WTC11 (cell line): Measurements from ENCODE around the gene HDGFL2. TPM values are rescaled to one million over a fixed set of nuclear protein-coding genes. Genes with fewer than 3 reads are reported as not detected.

Source experiments
- ATAC-seq: fragments of 200-7000 bp; cut with Tn5 transposase; 2 replicates; pipeline ENCODE4 v1.10.0; 2021; ENCODE audit warnings: mild to moderate bottlenecking, moderate library complexity
- CTCF ChIA-PET: fragments of 300-600 bp; sonication (Branson Sonifier 250); formaldehyde crosslinking; loops from one replicate; lab custom pipeline; 2021; ENCODE audit warnings: antibody characterized with exemption; lab: Charles Lee
- POLR2A ChIA-PET: fragments of 350-600 bp; sonication (Branson Sonifier 250); formaldehyde crosslinking; loops from one replicate; lab custom pipeline; 2021; ENCODE audit warnings: antibody characterized with exemption; lab: Charles Lee
- DNase-seq: peaks from one replicate; pipeline ENCODE4 v3.0.0; 2021; ENCODE audit warnings: low spot score
- H3K27ac Mint-ChIP-seq: 2 replicates; pipeline ENCODE4 v1.8.0; 2021; ENCODE audit warnings: mixed read lengths
- H3K27me3 Mint-ChIP-seq: 2 replicates; pipeline ENCODE4 v1.8.0; 2021; ENCODE audit warnings: low read depth, mild to moderate bottlenecking, moderate library complexity, mixed read lengths
- H3K36me3 Mint-ChIP-seq: 2 replicates; pipeline ENCODE4 v1.8.0; 2021; ENCODE audit warnings: mixed read lengths
- H3K4me1 Mint-ChIP-seq: 2 replicates; pipeline ENCODE4 v1.8.0; 2022; ENCODE audit warnings: mixed read lengths
- H3K4me3 Mint-ChIP-seq: 2 replicates; pipeline ENCODE4 v1.8.0; 2021; ENCODE audit warnings: mild to moderate bottlenecking, moderate library complexity, mixed read lengths
- H3K9me3 Mint-ChIP-seq: 2 replicates; pipeline ENCODE4 v1.8.0; 2021; ENCODE audit warnings: mixed read lengths
- CREM ChIP-seq: sonication (generic); formaldehyde crosslinking; IDR thresholded peaks from 2 replicates; pipeline ENCODE4 v1.8.1; 2022; ENCODE audit warnings: mild to moderate bottlenecking, missing genetic modification reagents, moderate library complexity
- ESRRA ChIP-seq: sonication (generic); formaldehyde crosslinking; IDR thresholded peaks from 2 replicates; pipeline ENCODE4 v1.8.1; 2022; ENCODE audit warnings: mild to moderate bottlenecking, missing genetic modification reagents, borderline replicate concordance
- NFYB ChIP-seq: sonication (generic); formaldehyde crosslinking; conservative IDR thresholded peaks from 2 replicates; pipeline ENCODE4 v1.8.0; 2022; ENCODE audit warnings: low read depth, missing genetic modification reagents
- RORB ChIP-seq: fragments of 250-450 bp; sonication (Bioruptor Pico); IDR thresholded peaks from 2 replicates; pipeline ENCODE4 v1.9.0; 2021; ENCODE audit warnings: mild to moderate bottlenecking
- SOX15 ChIP-seq: fragments of 250-450 bp; sonication (Bioruptor Pico); IDR thresholded peaks from 2 replicates; pipeline ENCODE4 v1.9.0; 2021; ENCODE audit warnings: mild to moderate bottlenecking
- TP53 ChIP-seq: sonication (generic); formaldehyde crosslinking; IDR thresholded peaks from 2 replicates; pipeline ENCODE4 v1.8.1; 2023; ENCODE audit warnings: mild to moderate bottlenecking, missing genetic modification reagents
- ZBTB21 ChIP-seq: sonication (generic); formaldehyde crosslinking; IDR thresholded peaks from 2 replicates; pipeline ENCODE4 v1.8.1; 2023; ENCODE audit warnings: mild to moderate bottlenecking, missing genetic modification reagents, borderline replicate concordance
- ZNF138 ChIP-seq: sonication (generic); formaldehyde crosslinking; conservative IDR thresholded peaks from 2 replicates; pipeline ENCODE4 v1.8.1; 2022; ENCODE audit warnings: mild to moderate bottlenecking, moderate library complexity, missing genetic modification reagents
- ZNF263 ChIP-seq: sonication (generic); formaldehyde crosslinking; IDR thresholded peaks from 2 replicates; pipeline ENCODE4 v1.8.1; 2022; ENCODE audit warnings: low read depth, mild to moderate bottlenecking, moderate library complexity, missing genetic modification reagents
- ZNF317 ChIP-seq: sonication (generic); formaldehyde crosslinking; IDR thresholded peaks from 2 replicates; pipeline ENCODE4 v1.8.1; 2023; ENCODE audit warnings: low read depth, mild to moderate bottlenecking, moderate library complexity, missing genetic modification reagents, borderline replicate concordance
- ZNF423 ChIP-seq: fragments of 250-450 bp; sonication (Bioruptor Pico); IDR thresholded peaks from 2 replicates; pipeline ENCODE4 v2.1.2; 2022; ENCODE audit warnings: mild to moderate bottlenecking, moderate library complexity
- total RNA-seq: library from RNA; stranded (reverse); gene quantifications from 3 replicates; pipeline ENCODE4 v1.2.3, GENCODE V29; 2021
- TF ChIP-seq, protein P1 (sequence below): sonication (generic); formaldehyde crosslinking; conservative IDR thresholded peaks from 2 replicates; pipeline ENCODE4 v1.8.1; 2022; ENCODE audit warnings: mild to moderate bottlenecking, missing genetic modification reagents
- TF ChIP-seq, protein P2 (sequence below): sonication (generic); formaldehyde crosslinking; IDR thresholded peaks from 2 replicates; pipeline ENCODE4 v1.8.1; 2022; ENCODE audit warnings: missing genetic modification reagents, borderline replicate concordance
- TF ChIP-seq, protein P3 (sequence below): sonication (generic); formaldehyde crosslinking; IDR thresholded peaks from 2 replicates; pipeline ENCODE4 v1.8.1; 2022; ENCODE audit warnings: low read depth, missing genetic modification reagents, borderline replicate concordance
- TF ChIP-seq, protein P4 (sequence below): sonication (generic); formaldehyde crosslinking; IDR thresholded peaks from 2 replicates; pipeline ENCODE4 v1.8.1; 2022; ENCODE audit warnings: mild to moderate bottlenecking, missing genetic modification reagents, moderate library complexity, borderline replicate concordance
- TF ChIP-seq, protein P5 (sequence below): fragments of 250-450 bp; sonication (Bioruptor Pico); IDR thresholded peaks from 2 replicates; pipeline ENCODE4 v1.9.0; 2021; ENCODE audit warnings: mild to moderate bottlenecking
- TF ChIP-seq, protein P6 (sequence below): sonication (generic); formaldehyde crosslinking; IDR thresholded peaks from 2 replicates; pipeline ENCODE4 v1.8.0; 2022; ENCODE audit warnings: mild to moderate bottlenecking, missing genetic modification reagents
- TF ChIP-seq, protein P7 (sequence below): sonication (generic); formaldehyde crosslinking; IDR thresholded peaks from 2 replicates; pipeline ENCODE4 v1.8.1; 2023; ENCODE audit warnings: mild to moderate bottlenecking, missing genetic modification reagents, moderate library complexity

The HDGFL2 gene
- total RNA-seq, 1 experiment from 2014 or later: 115 TPM

DNA sequence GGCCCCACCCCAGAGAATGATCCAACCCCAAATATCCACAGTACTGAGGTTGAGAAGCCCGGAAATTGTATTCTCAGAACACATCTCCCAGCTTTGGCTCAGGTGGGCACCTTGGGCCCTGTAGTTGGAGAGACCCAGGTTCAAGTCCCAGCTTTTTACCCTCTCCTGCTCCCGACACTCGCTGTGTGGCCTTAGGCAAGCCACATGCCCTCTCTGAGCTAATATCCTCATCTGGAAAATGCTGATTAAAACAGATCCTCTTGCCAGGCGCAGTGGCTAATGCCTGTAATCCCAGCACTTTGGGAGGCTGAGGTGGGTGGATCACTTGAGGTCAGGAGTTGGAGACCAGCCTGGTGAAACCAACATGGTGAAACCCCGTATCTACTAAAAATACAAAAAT, 43.6 kb downstream of the HDGFL2 start:
- no peaks in the 10 kb centered on the region for H3K36me3 Mint-ChIP-seq
- peaks cover 79% of the 10 kb centered on the region for H3K27me3 Mint-ChIP-seq
- CTCF ChIA-PET: interaction anchor here (1.3 to 5.4 kb wide), 2 partner anchors 10 to 18 kb away, joined by 3 to 63 read pairs; no protein-coding TSS in a partner anchor
- H3K4me3 Mint-ChIP-seq: no peak overlapping the region
- H3K27ac Mint-ChIP-seq: no peak overlapping the region
- no peak for ATAC-seq
- POLR2A ChIA-PET: no interaction called here
- H3K9me3 Mint-ChIP-seq: no peaks in the 10 kb centered on the region
- TF ChIP-seq, protein P1, sequence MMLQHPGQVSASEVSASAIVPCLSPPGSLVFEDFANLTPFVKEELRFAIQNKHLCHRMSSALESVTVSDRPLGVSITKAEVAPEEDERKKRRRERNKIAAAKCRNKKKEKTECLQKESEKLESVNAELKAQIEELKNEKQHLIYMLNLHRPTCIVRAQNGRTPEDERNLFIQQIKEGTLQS (CRISPR knock-in tag): no peak
- TF ChIP-seq, protein P2, sequence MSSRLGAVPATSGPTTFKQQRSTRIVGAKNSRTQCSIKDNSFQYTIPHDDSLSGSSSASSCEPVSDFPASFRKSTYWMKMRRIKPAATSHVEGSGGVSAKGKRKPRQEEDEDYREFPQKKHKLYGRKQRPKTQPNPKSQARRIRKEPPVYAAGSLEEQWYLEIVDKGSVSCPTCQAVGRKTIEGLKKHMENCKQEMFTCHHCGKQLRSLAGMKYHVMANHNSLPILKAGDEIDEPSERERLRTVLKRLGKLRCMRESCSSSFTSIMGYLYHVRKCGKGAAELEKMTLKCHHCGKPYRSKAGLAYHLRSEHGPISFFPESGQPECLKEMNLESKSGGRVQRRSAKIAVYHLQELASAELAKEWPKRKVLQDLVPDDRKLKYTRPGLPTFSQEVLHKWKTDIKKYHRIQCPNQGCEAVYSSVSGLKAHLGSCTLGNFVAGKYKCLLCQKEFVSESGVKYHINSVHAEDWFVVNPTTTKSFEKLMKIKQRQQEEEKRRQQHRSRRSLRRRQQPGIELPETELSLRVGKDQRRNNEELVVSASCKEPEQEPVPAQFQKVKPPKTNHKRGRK (CRISPR knock-in tag): no peak
- TF ChIP-seq, protein P3, sequence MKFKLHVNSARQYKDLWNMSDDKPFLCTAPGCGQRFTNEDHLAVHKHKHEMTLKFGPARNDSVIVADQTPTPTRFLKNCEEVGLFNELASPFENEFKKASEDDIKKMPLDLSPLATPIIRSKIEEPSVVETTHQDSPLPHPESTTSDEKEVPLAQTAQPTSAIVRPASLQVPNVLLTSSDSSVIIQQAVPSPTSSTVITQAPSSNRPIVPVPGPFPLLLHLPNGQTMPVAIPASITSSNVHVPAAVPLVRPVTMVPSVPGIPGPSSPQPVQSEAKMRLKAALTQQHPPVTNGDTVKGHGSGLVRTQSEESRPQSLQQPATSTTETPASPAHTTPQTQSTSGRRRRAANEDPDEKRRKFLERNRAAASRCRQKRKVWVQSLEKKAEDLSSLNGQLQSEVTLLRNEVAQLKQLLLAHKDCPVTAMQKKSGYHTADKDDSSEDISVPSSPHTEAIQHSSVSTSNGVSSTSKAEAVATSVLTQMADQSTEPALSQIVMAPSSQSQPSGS: no peak
- TF ChIP-seq ESRRA (CRISPR knock-in tag): no peak
- no peak for TF ChIP-seq ZNF263 (CRISPR knock-in tag)
- TF ChIP-seq RORB (CRISPR knock-in tag): no peak
- TF ChIP-seq, protein P4, sequence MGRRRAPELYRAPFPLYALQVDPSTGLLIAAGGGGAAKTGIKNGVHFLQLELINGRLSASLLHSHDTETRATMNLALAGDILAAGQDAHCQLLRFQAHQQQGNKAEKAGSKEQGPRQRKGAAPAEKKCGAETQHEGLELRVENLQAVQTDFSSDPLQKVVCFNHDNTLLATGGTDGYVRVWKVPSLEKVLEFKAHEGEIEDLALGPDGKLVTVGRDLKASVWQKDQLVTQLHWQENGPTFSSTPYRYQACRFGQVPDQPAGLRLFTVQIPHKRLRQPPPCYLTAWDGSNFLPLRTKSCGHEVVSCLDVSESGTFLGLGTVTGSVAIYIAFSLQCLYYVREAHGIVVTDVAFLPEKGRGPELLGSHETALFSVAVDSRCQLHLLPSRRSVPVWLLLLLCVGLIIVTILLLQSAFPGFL (CRISPR knock-in tag): no peak
- no peak for TF ChIP-seq CREM
- no peak for TF ChIP-seq ZNF317 (CRISPR knock-in tag)
- TF ChIP-seq, protein P5, sequence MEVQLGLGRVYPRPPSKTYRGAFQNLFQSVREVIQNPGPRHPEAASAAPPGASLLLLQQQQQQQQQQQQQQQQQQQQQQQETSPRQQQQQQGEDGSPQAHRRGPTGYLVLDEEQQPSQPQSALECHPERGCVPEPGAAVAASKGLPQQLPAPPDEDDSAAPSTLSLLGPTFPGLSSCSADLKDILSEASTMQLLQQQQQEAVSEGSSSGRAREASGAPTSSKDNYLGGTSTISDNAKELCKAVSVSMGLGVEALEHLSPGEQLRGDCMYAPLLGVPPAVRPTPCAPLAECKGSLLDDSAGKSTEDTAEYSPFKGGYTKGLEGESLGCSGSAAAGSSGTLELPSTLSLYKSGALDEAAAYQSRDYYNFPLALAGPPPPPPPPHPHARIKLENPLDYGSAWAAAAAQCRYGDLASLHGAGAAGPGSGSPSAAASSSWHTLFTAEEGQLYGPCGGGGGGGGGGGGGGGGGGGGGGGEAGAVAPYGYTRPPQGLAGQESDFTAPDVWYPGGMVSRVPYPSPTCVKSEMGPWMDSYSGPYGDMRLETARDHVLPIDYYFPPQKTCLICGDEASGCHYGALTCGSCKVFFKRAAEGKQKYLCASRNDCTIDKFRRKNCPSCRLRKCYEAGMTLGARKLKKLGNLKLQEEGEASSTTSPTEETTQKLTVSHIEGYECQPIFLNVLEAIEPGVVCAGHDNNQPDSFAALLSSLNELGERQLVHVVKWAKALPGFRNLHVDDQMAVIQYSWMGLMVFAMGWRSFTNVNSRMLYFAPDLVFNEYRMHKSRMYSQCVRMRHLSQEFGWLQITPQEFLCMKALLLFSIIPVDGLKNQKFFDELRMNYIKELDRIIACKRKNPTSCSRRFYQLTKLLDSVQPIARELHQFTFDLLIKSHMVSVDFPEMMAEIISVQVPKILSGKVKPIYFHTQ (CRISPR knock-in tag): no peak
- TF ChIP-seq, protein P6, sequence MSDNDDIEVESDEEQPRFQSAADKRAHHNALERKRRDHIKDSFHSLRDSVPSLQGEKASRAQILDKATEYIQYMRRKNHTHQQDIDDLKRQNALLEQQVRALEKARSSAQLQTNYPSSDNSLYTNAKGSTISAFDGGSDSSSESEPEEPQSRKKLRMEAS (CRISPR knock-in tag): no peak
- TF ChIP-seq NFYB: no peak
- TF ChIP-seq ZBTB21 (CRISPR knock-in tag): no peak
- no peak for TF ChIP-seq SOX15
- TF ChIP-seq ZNF138: no peak
- TF ChIP-seq, protein P7, sequence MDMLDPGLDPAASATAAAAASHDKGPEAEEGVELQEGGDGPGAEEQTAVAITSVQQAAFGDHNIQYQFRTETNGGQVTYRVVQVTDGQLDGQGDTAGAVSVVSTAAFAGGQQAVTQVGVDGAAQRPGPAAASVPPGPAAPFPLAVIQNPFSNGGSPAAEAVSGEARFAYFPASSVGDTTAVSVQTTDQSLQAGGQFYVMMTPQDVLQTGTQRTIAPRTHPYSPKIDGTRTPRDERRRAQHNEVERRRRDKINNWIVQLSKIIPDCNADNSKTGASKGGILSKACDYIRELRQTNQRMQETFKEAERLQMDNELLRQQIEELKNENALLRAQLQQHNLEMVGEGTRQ (CRISPR knock-in tag): no peak
- TF ChIP-seq TP53: no peak
- no peak for TF ChIP-seq ZNF423 (CRISPR knock-in tag)
- DNase-seq: no peak
- no peaks in the 10 kb centered on the region for H3K4me1 Mint-ChIP-seq
